Upper lobe of left lung (tissue), 6 donors: Measurements from ENCODE around the gene LMNTD2. TPM values are rescaled to one million over a fixed set of nuclear protein-coding genes. Genes with fewer than 3 reads are reported as not detected.

ENCODE experiments used
- ATAC-seq, 2 donors: fragments of 200-7000 bp; cut with Tn5 transposase; one replicate each; pipeline ENCODE4 v1.9.1; 2022; ENCODE audit warnings: mild to moderate bottlenecking in 2 of 2, moderate library complexity in 2 of 2; ENCODE audit not compliant: low FRiP score in 2 of 2
- DNase-seq, 2 donors: peaks; one replicate each; pipeline ENCODE4 v3.0.0-alpha.2; 2019 to 2020
- H3K27ac ChIP-seq, 4 donors: fragments of 200-600 bp; sonication (generic); one replicate each; pipeline ENCODE4 v1.5.1; 2016 to 2019
- H3K27me3 ChIP-seq, 4 donors: fragments of 200-600 bp; sonication (generic); one replicate each; pipeline ENCODE4 v1.5.1; 2017 to 2019
- H3K36me3 ChIP-seq, 4 donors: fragments of 200-600 bp; sonication (generic); one replicate each; pipeline ENCODE4 v1.5.1; 2016 to 2019
- H3K4me1 ChIP-seq, 4 donors: fragments of 200-600 bp; sonication (generic); one replicate each; pipeline ENCODE4 v1.5.1; 2018 to 2019
- H3K4me3 ChIP-seq, 4 donors: fragments of 200-600 bp; sonication (generic); one replicate each; pipeline ENCODE4 v1.5.1; 2017 to 2019; ENCODE audit warnings: mild to moderate bottlenecking in 2 of 4, moderate library complexity in 1 of 4
- H3K9me3 ChIP-seq, 4 donors: fragments of 200-600 bp; sonication (generic); one replicate each; pipeline ENCODE4 v1.5.1; 2018 to 2019
- EP300 ChIP-seq, 4 donors: sonication (generic); formaldehyde crosslinking; IDR thresholded peaks; one replicate each; pipeline ENCODE4 v1.5.1; 2017; ENCODE audit warnings: antibody characterized with exemption in 4 of 4, control low read depth in 2 of 4
- POLR2A ChIP-seq, 4 donors: fragments of 450-650 bp; IDR thresholded peaks; one replicate each; pipeline ENCODE4 v1.5.1; 2016 to 2017; ENCODE audit warnings: antibody characterized with exemption in 4 of 4, mild to moderate bottlenecking in 2 of 4
- POLR2AphosphoS5 ChIP-seq, 2 donors: sonication (generic); formaldehyde crosslinking; IDR thresholded peaks; one replicate each; pipeline ENCODE4 v1.5.1; 2017; ENCODE audit warnings: antibody characterized with exemption in 2 of 2
- WGBS, 2 donors: methylation state at CpG; one replicate each; pipeline ENCODE4 v1.1.5; 2017 to 2018; 5-methylcytosine and 5-hydroxymethylcytosine counted together
- total RNA-seq, 6 donors: library from RNA; depleted of rRNA in 4 of 6; stranded (reverse); fragments of >200 nt in 4 of 6; gene quantifications; one replicate each; pipeline versions ENCODE4 v1.1.0 to v1.2.1, GENCODE V29; 2016 to 2021
- TF ChIP-seq, protein P1 (sequence below), 6 experiments: fragments of 450-650 bp in 4 of 6; fragments of 200-600 bp in 2 of 6; sonication (generic) in 2 of 6; IDR thresholded peaks; one replicate each; pipeline ENCODE4 v1.5.1; 2016 to 2019; ENCODE audit warnings: antibody characterized with exemption in 6 of 6
- donor health status: DM: no; HTN: no; CAD: no; lungs with moderate emphysema.
- donor health status: DM: no; HTN: yes; CAD: no; lungs with severe emphysema.

LMNTD2 gene
- total RNA-seq, 6 donors from 2014 or later, result 4.6 to 32.5 (median 6.7) TPM

DNA sequence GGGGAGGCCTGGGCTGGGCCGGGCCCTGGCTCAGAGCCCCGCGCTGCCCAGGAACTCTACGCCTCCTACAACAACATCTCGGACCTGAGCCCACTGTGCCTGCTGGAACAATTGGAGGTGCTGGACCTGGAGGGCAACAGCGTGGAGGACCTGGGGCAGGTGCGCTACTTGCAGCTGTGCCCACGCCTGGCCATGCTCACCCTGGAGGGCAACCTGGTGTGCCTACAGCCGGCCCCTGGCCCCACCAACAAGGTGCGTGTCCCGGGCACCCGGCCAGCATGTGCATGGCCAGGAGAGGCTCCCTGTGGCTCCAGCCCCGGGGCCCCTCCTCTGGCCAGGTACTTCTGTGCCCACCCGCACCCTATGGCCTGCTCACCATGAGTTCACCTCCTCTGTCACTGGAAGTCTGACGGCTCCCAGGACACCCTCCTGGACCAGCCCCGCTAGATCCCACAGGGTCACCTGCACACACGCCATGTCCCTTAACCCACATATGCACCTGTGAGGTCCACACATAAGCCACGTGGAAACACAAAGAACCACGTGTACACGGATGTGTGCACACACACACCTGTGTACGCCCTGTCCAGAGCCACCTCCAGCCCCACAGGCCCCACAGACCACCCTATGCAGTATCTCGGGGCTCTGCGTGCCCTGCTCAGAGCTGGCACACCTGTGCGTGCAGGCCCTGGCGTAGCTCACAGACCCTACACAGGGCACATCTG lies 10.4 kb downstream of the LMNTD2 start:
- peak in 1 of 2 donors; percentile 73 for DNase-seq
- WGBS, 2 donors, result 95% methylated on average over 9 to 17 of the region's 25 CpGs
- Histone ChIP-seq H3K4me3 (no peak overlapping the region), H3K4me1 (peaks cover 8 to 13% (median 11%) of the 10 kb centered on the region in 4 donors), H3K36me3 (no peaks in the 10 kb centered on the region), H3K27me3 (peaks cover 0 to 8% (median 1%) of the 10 kb centered on the region in 4 donors), H3K27ac (no peak overlapping the region), H3K9me3 (no peaks in the 10 kb centered on the region)
- ATAC-seq, result no peak
- TF ChIP-seq POLR2AphosphoS5 (IDR thresholded peaks at IDR 0.05) (no peak), EP300 (IDR thresholded peaks at IDR 0.05) (no peak), POLR2A (IDR thresholded peaks at IDR 0.05) (no peak)
- TF ChIP-seq, protein P1, sequence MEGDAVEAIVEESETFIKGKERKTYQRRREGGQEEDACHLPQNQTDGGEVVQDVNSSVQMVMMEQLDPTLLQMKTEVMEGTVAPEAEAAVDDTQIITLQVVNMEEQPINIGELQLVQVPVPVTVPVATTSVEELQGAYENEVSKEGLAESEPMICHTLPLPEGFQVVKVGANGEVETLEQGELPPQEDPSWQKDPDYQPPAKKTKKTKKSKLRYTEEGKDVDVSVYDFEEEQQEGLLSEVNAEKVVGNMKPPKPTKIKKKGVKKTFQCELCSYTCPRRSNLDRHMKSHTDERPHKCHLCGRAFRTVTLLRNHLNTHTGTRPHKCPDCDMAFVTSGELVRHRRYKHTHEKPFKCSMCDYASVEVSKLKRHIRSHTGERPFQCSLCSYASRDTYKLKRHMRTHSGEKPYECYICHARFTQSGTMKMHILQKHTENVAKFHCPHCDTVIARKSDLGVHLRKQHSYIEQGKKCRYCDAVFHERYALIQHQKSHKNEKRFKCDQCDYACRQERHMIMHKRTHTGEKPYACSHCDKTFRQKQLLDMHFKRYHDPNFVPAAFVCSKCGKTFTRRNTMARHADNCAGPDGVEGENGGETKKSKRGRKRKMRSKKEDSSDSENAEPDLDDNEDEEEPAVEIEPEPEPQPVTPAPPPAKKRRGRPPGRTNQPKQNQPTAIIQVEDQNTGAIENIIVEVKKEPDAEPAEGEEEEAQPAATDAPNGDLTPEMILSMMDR (IDR thresholded peaks at IDR 0.05), result no peak

DNA sequence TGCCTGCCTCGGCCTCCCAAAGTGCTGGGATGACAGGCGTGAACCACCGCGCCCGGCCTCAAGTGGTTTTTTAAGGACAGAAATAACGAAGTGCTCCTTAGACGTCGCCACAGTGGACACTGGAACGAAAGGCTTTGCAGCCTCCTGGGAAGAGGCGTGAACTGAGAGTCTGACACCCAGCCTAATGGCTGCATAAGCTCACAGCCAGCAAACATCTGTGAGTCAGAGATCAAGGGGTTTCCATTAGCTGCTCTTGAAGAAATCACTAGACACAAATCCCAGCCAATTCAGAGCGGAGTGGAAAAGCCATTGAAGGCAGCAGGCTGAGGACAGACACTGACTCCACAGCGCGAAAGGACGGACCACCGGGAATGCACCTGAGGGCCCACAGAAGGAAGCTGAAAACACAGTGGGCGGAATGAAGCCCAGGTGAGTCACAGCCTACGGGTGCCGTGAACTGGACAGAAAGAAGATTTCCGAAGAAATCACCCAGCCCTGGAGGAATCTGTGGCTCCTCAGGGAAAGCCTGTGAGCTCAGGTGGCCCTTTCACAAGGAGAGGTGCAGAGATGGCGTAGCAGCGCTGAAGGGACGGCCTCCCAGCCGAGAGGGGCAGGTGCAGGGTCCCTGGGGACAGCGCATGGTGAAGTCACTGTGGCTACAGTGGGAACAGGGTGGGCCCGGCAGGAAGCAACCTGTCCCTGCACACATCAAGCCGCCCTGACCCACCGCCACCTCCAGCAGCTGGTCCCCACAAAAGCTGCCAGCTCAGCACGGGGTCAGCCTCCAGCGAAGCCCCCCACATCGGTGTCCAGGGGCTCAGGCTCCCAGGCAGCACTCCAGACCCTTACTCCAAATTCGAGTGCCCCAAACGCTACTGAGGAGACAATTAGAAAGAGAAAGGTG lies 11.6 kb downstream of the LMNTD2 start:
- no peak overlapping the region for H3K27ac ChIP-seq
- 84 to 90% methylated on average over 24 to 31 of the region's 32 CpGs for WGBS, 2 donors
- H3K9me3 ChIP-seq, result no peaks in the 10 kb centered on the region
- H3K4me1 ChIP-seq, result peaks cover 0 to under 1% (median under 1%) of the 10 kb centered on the region in 4 donors
- no peaks in the 10 kb centered on the region for H3K36me3 ChIP-seq
- ATAC-seq, result no peak
- DNase-seq, result peak in 1 of 2 donors; percentile 58
- H3K4me3 ChIP-seq, result no peak overlapping the region
- no peaks in the 10 kb centered on the region for H3K27me3 ChIP-seq
- TF ChIP-seq, protein P1 (IDR thresholded peaks at IDR 0.05), result no peak
- no peak for TF ChIP-seq EP300 (IDR thresholded peaks at IDR 0.05)
- no peak for TF ChIP-seq POLR2AphosphoS5 (IDR thresholded peaks at IDR 0.05)
- no peak for TF ChIP-seq POLR2A (IDR thresholded peaks at IDR 0.05)

DNA sequence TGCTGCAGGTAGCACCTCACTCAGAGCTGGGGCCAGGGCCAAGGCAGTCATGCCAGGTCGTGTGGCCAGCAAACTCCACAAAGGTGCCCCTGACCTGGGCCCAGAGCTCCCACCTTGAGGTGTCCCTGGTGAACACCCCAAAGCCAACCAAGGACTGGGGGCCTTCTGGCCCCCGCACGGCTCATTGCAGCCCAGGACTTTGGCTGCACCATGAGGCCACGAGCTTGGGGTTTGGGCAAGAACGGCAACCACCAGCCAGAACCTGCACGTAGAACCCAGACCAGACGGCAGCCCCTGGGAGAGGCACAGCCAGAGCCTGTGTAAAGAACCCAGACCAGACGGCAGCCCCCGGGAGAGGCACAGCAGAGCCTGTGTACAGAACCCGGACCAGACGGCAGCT lies 15.4 kb downstream of the LMNTD2 start:
- DNase-seq, result peak in 1 of 2 donors; percentile 44
- Histone ChIP-seq H3K27me3 (no peaks in the 10 kb centered on the region), H3K4me3 (no peak overlapping the region), H3K9me3 (no peaks in the 10 kb centered on the region), H3K27ac (no peak overlapping the region), H3K36me3 (no peaks in the 10 kb centered on the region), H3K4me1 (no peaks in the 10 kb centered on the region)
- no peak for TF ChIP-seq EP300 (IDR thresholded peaks at IDR 0.05)
- TF ChIP-seq POLR2A (IDR thresholded peaks at IDR 0.05), result no peak
- ATAC-seq, result no peak
- WGBS, 2 donors, result 82 to 96% methylated on average over 5 to 10 of the region's 11 CpGs

DNA sequence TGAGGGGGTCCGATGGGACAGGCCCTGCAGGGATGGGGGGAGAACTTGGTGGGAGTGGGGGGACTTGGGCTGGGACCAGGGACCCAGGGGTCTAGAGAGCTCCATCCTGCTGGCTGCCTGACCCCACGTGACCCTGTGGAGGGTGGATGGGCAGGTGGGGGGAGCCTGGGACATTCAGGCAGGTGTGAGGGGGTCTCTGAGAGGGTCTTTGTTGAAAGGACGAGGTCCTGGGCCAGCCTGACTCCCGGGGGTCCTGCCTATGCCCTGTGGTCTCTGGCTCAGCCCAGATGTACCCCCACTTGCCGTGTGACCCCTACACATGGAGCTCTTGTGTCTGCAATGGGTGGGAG lies 15.7 kb downstream of the LMNTD2 start:
- ATAC-seq (peak in 1 of 2 donors; percentile 17), DNase-seq (no peak)
- no peaks in the 10 kb centered on the region for H3K27me3 ChIP-seq
- no peak overlapping the region for H3K4me3 ChIP-seq
- 79 to 100% methylated on average over 3 of the region's 5 CpGs for WGBS, 2 donors
- no peaks in the 10 kb centered on the region for H3K4me1 ChIP-seq
- H3K9me3 ChIP-seq, result no peaks in the 10 kb centered on the region
- no peak for TF ChIP-seq EP300 (IDR thresholded peaks at IDR 0.05)
- no peak for TF ChIP-seq POLR2A (IDR thresholded peaks at IDR 0.05)
- no peak for TF ChIP-seq POLR2AphosphoS5 (IDR thresholded peaks at IDR 0.05)
- TF ChIP-seq, protein P1 (IDR thresholded peaks at IDR 0.05), result no peak
- no peaks in the 10 kb centered on the region for H3K36me3 ChIP-seq
- H3K27ac ChIP-seq, result no peak overlapping the region

DNA sequence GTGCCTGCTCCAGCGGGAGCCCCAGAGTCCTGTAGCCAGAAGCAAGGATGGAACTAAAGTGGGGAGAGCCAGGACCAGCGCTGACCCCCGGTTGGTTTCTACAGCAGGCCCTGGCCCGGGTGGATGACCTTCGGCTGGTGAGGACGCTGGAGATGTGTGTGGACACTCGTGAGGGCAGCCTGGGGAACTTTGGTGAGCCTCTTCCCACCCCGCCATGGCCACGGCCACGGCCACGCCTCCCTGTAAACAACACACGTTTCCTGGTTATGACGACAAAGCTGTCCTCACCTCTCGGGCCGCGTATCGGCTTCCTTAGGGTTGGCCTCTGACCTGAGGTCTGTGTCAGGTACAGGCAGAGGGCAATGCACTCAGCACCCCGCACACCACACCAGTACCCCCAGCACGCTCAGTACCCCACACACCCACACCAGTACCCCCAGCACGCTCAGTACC lies 19.1 kb downstream of the LMNTD2 start:
- H3K9me3 ChIP-seq, result no peaks in the 10 kb centered on the region
- 90 to 94% methylated on average over 19 of the region's 20 CpGs for WGBS, 2 donors
- ATAC-seq (no peak), DNase-seq (peak in 1 of 2 donors; percentile 75)
- H3K4me3 ChIP-seq, result no peak overlapping the region
- H3K27ac ChIP-seq, result no peak overlapping the region
- H3K4me1 ChIP-seq, result peaks cover 15 to 17% (median 16%) of the 10 kb centered on the region in 4 donors
- TF ChIP-seq EP300 (IDR thresholded peaks at IDR 0.05) (no peak), POLR2A (IDR thresholded peaks at IDR 0.05) (no peak), POLR2AphosphoS5 (IDR thresholded peaks at IDR 0.05) (no peak)
- TF ChIP-seq, protein P1 (IDR thresholded peaks at IDR 0.05), result no peak
- no peaks in the 10 kb centered on the region for H3K36me3 ChIP-seq
- H3K27me3 ChIP-seq, result no peaks in the 10 kb centered on the region
